B cell (primary cell): ENCODE measurements around the gene STOX2. TPM values are rescaled to one million over a fixed set of nuclear protein-coding genes. Genes with fewer than 3 reads are reported as not detected.

Source experiments
- ATAC-seq: fragments of 200-7000 bp; cut with Tn5 transposase; one replicate; pipeline ENCODE4 v1.10.0; 2021; ENCODE audit warnings: low read depth, mild to moderate bottlenecking, moderate number of reproducible peaks, moderate library complexity
- CTCF ChIA-PET: fragments of 350-600 bp; sonication (Branson Sonifier 250); formaldehyde crosslinking; loops from one replicate; lab custom pipeline; 2021; ENCODE audit warnings: antibody characterized with exemption, inconsistent platforms; lab: Charles Lee
- POLR2A ChIA-PET: fragments of 350-600 bp; sonication (Branson Sonifier 250); formaldehyde crosslinking; loops from one replicate; lab custom pipeline; 2021; ENCODE audit warnings: antibody characterized with exemption; lab: Charles Lee
- DNase-seq: peaks from one replicate; pipeline ENCODE4 v3.0.0; 2013
- H2AFZ ChIP-seq: 2 replicates; pipeline ENCODE4 v1.6.1; 2012; ENCODE audit warnings: mild to moderate bottlenecking, low read depth, low read length; ENCODE audit not compliant: insufficient read depth, poor library complexity, severe bottlenecking
- H3K27ac ChIP-seq, 2 donors: 1 replicate in 1 of 2; 2 replicates in 1 of 2; pipeline ENCODE4 v1.5.1; 2012 to 2013; ENCODE audit warnings: low read length in 2 of 2, mild to moderate bottlenecking in 2 of 2, moderate library complexity in 1 of 2
- H3K27me3 ChIP-seq, 4 experiments: fragments of 200-600 bp in 1 of 4; sonication (generic) in 1 of 4; replicated peaks in 1 of 4; 1 replicate in 2 of 4; 2 replicates in 2 of 4; pipeline versions ENCODE4 v1.6.1 to v1.7.0; 2013 to 2016; ENCODE audit warnings: low read length in 3 of 4, mild to moderate bottlenecking in 2 of 4, mixed read lengths in 1 of 4, moderate library complexity in 1 of 4; ENCODE audit not compliant: insufficient read depth in 4 of 4, control insufficient read depth in 3 of 4; ENCODE audit errors: control extremely low read depth in 1 of 4
- H3K36me3 ChIP-seq, 2 experiments: replicated peaks in 1 of 2; 1 replicate in 1 of 2; 2 replicates in 1 of 2; pipeline versions ENCODE4 v1.6.1 to v1.7.1; 2013; ENCODE audit warnings: low read length in 1 of 2; ENCODE audit not compliant: insufficient read depth in 2 of 2, control insufficient read depth in 1 of 2; ENCODE audit errors: control extremely low read depth in 1 of 2, extremely low read depth in 1 of 2
- H3K4me1 ChIP-seq, 2 donors: fragments of 200-600 bp in 1 of 2; sonication (generic) in 1 of 2; 1 replicate in 1 of 2; 2 replicates in 1 of 2; pipeline versions ENCODE4 v1.5.1 to v1.6.1; 2013 to 2017; ENCODE audit warnings: low read length in 2 of 2; ENCODE audit not compliant: control insufficient read depth in 2 of 2, insufficient read depth in 2 of 2
- H3K4me2 ChIP-seq: replicated peaks from 2 replicates; pipeline ENCODE3; 2012; ENCODE audit warnings: mild to moderate bottlenecking, low read depth, low read length; ENCODE audit not compliant: poor library complexity, severe bottlenecking
- H3K4me3 ChIP-seq, 5 experiments: fragments of 200-600 bp in 1 of 5; sonication (generic) in 1 of 5; 1 replicate in 3 of 5; 2 replicates in 2 of 5; pipeline versions ENCODE4 v1.5.1 to v1.7.0; 2011 to 2016; ENCODE audit warnings: low read length in 4 of 5, mild to moderate bottlenecking in 4 of 5, low read depth in 2 of 5, control low read depth in 1 of 5, moderate library complexity in 1 of 5; ENCODE audit not compliant: insufficient read depth in 1 of 5; ENCODE audit errors: control extremely low read depth in 1 of 5, extremely low read depth in 1 of 5
- H3K79me2 ChIP-seq: fragments of 200-600 bp; sonication (generic); one replicate; pipeline ENCODE4 v1.6.0; 2016; ENCODE audit warnings: low read length; ENCODE audit not compliant: control insufficient read depth, insufficient read depth
- H3K9ac ChIP-seq: fragments of 200-600 bp; sonication (generic); 2 replicates; pipeline ENCODE4 v1.6.1; 2017; ENCODE audit warnings: mild to moderate bottlenecking, low read length, moderate library complexity
- H3K9me3 ChIP-seq, 3 donors: one replicate each; pipeline versions ENCODE4 v1.6.1 to v1.7.1; 2013; ENCODE audit warnings: low read length in 2 of 3; ENCODE audit not compliant: control insufficient read depth in 2 of 3, insufficient read depth in 1 of 3; ENCODE audit errors: control extremely low read depth in 1 of 3
- H4K20me1 ChIP-seq: 2 replicates; pipeline ENCODE4 v1.6.0; 2012; ENCODE audit warnings: mild to moderate bottlenecking, low read length; ENCODE audit not compliant: insufficient read depth, control insufficient read depth, poor library complexity, severe bottlenecking
- H3K27ac Mint-ChIP-seq: one replicate; pipeline ENCODE4 v1.8.0; 2021; ENCODE audit warnings: mixed read lengths
- H3K27me3 Mint-ChIP-seq: one replicate; pipeline ENCODE4 v1.8.0; 2021; ENCODE audit warnings: mixed read lengths
- H3K4me1 Mint-ChIP-seq: one replicate; pipeline ENCODE4 v1.8.0; 2021; ENCODE audit warnings: mixed read lengths
- H3K4me3 Mint-ChIP-seq: one replicate; pipeline ENCODE4 v1.8.0; 2021; ENCODE audit warnings: mixed read lengths
- H3K9me3 Mint-ChIP-seq: one replicate; pipeline ENCODE4 v1.8.0; 2022; ENCODE audit warnings: mixed read lengths; ENCODE audit not compliant: insufficient read depth
- CTCF ChIP-seq: fragments of 200-600 bp; IDR thresholded peaks from one replicate; pipeline ENCODE4 v1.8.0; 2022; ENCODE audit warnings: antibody characterized with exemption, mild to moderate bottlenecking
- EZH2 ChIP-seq: IDR thresholded peaks from 2 replicates; pipeline ENCODE4 v1.6.1; 2012; ENCODE audit warnings: borderline replicate concordance, low read depth, mild to moderate bottlenecking, moderate library complexity, low read length; ENCODE audit not compliant: insufficient read depth, poor library complexity, severe bottlenecking
- WGBS: methylation state at CpG from one replicate; pipeline ENCODE4 v1.1.5; 2013; ENCODE audit warnings: missing lambda C conversion rate; ENCODE audit not compliant: insufficient coverage; 5-methylcytosine and 5-hydroxymethylcytosine counted together
- intact Hi-C: fragments of 100-400 bp; cut with micrococcal nuclease; formaldehyde crosslinking; loops from one replicate; pipeline ENCODE4 v1.10.0; 2022
- polyA plus RNA-seq: library from polyadenylated mRNA; depleted of rRNA; stranded (reverse); fragments of >200 nt; gene quantifications from 2 replicates; pipeline ENCODE4 v1.2.3, GENCODE V29; 2012
- total RNA-seq, 2 donors: library from RNA; stranded (reverse); fragments of 120-200 nt in 1 of 2; gene quantifications; 1 replicate in 1 of 2; 2 replicates in 1 of 2; pipeline versions ENCODE4 v1.2.3 to v1.2.4, GENCODE V29; 2013 to 2022

Gene STOX2
- total and polyA plus RNA-seq, 2 donors (not counting 1 experiment from before 2014, with no cell fraction given), result under 0.01 TPM; not detected in 1

- ChIA-PET POLR2A (no interaction called here), CTCF (no interaction called here)
- Mint-ChIP-seq H3K4me1 (no peaks in the 10 kb centered on the region), H3K4me3 (no peak overlapping the region), H3K9me3 (no peaks in the 10 kb centered on the region), H3K27ac (no peak overlapping the region), H3K27me3 (peaks cover 13% of the 10 kb centered on the region)
- ATAC-seq (no peak), DNase-seq (no peak)
- intact Hi-C loops, result no loop called here
- no peak overlapping the region for H3K27ac ChIP-seq
- TF ChIP-seq CTCF (no peak), EZH2 (no peak)
- no peak overlapping the region for H3K4me3 ChIP-seq
- H4K20me1 ChIP-seq, result no peaks in the 10 kb centered on the region
- H3K79me2 ChIP-seq, result no peaks in the 10 kb centered on the region
- no peak overlapping the region for H2AFZ ChIP-seq
- no peaks in the 10 kb centered on the region for H3K36me3 ChIP-seq
- no peaks in the 10 kb centered on the region for H3K4me1 ChIP-seq
- H3K4me2 ChIP-seq, result no peak overlapping the region
- H3K27me3 ChIP-seq, result no peaks in the 10 kb centered on the region
- no peak overlapping the region for H3K9ac ChIP-seq
- peaks cover 0 to 4% (median 0%) of the 10 kb centered on the region in 3 donors for H3K9me3 ChIP-seq
- WGBS, result 93% methylated on average over 5 of the region's 6 CpGs
Measured at GRCh38 chr4:183999435-183999834, 94.3 kb downstream of the STOX2 start.

- no peaks in the 10 kb centered on the region for H3K4me1 Mint-ChIP-seq
- CTCF ChIA-PET, result no interaction called here
- Histone ChIP-seq H3K36me3 (no peaks in the 10 kb centered on the region), H3K4me3 (no peak overlapping the region), H3K4me2 (no peak overlapping the region), H3K4me1 (no peaks in the 10 kb centered on the region), H3K79me2 (no peaks in the 10 kb centered on the region), H4K20me1 (no peaks in the 10 kb centered on the region), H3K27me3 (no peaks in the 10 kb centered on the region), H3K9me3 (peaks cover 0 to 4% (median 0%) of the 10 kb centered on the region in 3 donors), H2AFZ (no peak overlapping the region), H3K27ac (no peak overlapping the region), H3K9ac (no peak overlapping the region)
- DNase-seq, result no peak
- H3K27me3 Mint-ChIP-seq, result peaks cover 13% of the 10 kb centered on the region
- intact Hi-C loops, result no loop called here
- no peak overlapping the region for H3K27ac Mint-ChIP-seq
- TF ChIP-seq EZH2, result no peak
- no peak for TF ChIP-seq CTCF
- no peak overlapping the region for H3K4me3 Mint-ChIP-seq
- WGBS, result 92% methylated on average over 21 of the region's 26 CpGs
- no peak for ATAC-seq
- no peaks in the 10 kb centered on the region for H3K9me3 Mint-ChIP-seq
- POLR2A ChIA-PET, result no interaction called here
Measured at GRCh38 chr4:184000457-184001396, 95.6 kb downstream of the STOX2 start.
